HAP-1 (cell line): ENCODE data around the gene KCNQ4.
A peak's percentile ranks its signal among the peaks of the same experiment; 100 is the strongest.

ENCODE experiments used
- DNase-seq, 2 experiments: peaks; one replicate each; pipeline ENCODE4 v3.0.0-alpha.2; 2016 to 2020; ENCODE audit warnings: low spot score in 2 of 2
- H3K27me3 ChIP-seq: fragments of 250-450 bp; sonication (Bioruptor Pico); 2 replicates; pipeline ENCODE4 v1.5.1; 2020; ENCODE audit warnings: low read depth, mild to moderate bottlenecking, moderate library complexity
- H3K36me3 ChIP-seq: fragments of 250-450 bp; sonication (Bioruptor Pico); replicated peaks from 2 replicates; pipeline ENCODE4 v1.5.1; 2020; ENCODE audit warnings: mild to moderate bottlenecking
- H3K4me1 ChIP-seq: fragments of 250-450 bp; sonication (Bioruptor Pico); 2 replicates; pipeline ENCODE4 v1.5.1; 2020; ENCODE audit warnings: mild to moderate bottlenecking
- H3K4me3 ChIP-seq: fragments of 250-450 bp; sonication (Bioruptor Pico); 2 replicates; pipeline ENCODE4 v1.5.1; 2020; ENCODE audit warnings: mild to moderate bottlenecking, moderate library complexity
- H3K9me3 ChIP-seq: fragments of 250-450 bp; sonication (Bioruptor Pico); 2 replicates; pipeline ENCODE4 v1.5.1; 2020; ENCODE audit warnings: mild to moderate bottlenecking, moderate library complexity
- in situ Hi-C: fragments of 300-500 bp; cut with MboI; formaldehyde crosslinking; loops from 3 replicates; pipeline ENCODE4 v1.14.3; 2020; ENCODE audit warnings: low sequenced_read_pairs, inconsistent platforms, mixed read lengths

Gene KCNQ4

GRCh38 chr1:40783001-40783905, at the start of gene KCNQ4:
TSS of gene KCNQ4 (plus strand) at chr1:40783787. CDS start at chr1:40784094, 307 bp downstream.
- in situ Hi-C loops: no loop called here
- no peaks in the 10 kb centered on the region for H3K27me3 ChIP-seq
- H3K9me3 ChIP-seq: no peaks in the 10 kb centered on the region
- peak within 1 kb of the TSS; percentile 41 for H3K4me3 ChIP-seq
- H3K4me1 ChIP-seq: peaks cover 19% of the 10 kb centered on the region
- DNase-seq: peak; percentile 58 to 84
- no peaks in the 10 kb centered on the region for H3K36me3 ChIP-seq

DNA sequence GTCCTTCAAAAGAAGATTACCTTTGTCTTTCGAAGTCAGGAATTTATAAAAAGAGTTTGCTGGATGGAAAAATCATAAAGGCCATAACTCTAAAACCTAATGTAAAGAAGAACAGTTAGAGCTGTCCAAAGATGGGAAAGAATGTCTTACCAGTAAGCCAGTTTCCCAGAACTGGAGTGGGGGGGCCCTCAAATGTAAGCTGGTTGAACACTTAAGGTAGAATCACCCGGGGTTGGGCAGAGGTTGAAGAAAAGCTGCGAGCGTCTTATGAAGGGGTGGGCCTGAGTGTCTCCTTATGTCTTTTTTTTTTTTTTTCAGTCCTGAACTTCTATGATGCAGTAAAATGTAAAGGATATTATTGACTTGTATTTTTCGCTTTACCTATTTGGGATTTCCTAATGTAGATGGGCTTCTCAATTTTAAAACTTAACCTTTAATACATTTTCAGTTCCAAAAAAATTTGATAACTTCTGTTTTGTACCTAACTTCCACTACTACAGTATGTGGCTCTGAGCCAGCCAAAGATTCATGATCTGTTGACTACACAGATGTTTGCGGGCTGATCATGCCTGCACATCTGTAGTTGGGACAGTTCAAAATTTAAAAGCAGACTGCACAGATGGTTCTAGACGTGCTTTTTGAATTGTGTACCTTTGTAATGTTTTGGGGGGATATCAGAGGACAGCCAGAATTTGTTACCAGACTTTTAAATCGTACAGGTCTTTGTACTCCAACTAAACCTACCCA, 48.5 kb upstream of the KCNQ4 start:
- Histone ChIP-seq H3K4me3 (no peak overlapping the region), H3K36me3 (peaks cover 16% of the 10 kb centered on the region), H3K4me1 (peaks cover 9% of the 10 kb centered on the region), H3K27me3 (no peaks in the 10 kb centered on the region), H3K9me3 (no peaks in the 10 kb centered on the region)
- in situ Hi-C loops: no loop called here
- no peak for DNase-seq

DNA sequence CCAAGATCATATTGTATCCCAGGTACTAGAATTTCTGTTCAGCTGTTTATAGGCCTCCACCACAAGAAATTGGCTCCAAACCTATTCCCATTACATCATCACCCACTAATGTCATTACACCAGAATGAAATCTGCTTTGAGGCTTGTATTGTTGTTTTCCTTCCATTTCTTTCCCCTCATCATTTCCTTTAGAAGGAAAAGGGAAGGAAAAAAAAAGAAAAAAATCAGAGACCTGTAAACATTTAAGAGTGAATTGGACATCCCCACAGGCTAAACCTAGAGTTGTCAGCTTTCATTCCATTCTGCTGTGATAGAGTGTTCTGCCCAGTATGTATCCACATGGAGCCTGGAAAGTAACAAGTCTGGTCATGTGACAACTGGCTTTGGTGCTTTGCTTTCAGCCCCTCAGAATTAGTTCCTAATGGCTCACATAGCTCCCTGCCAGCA, 47.5 kb upstream of the KCNQ4 start:
- no peak overlapping the region for H3K4me3 ChIP-seq
- no peak for DNase-seq
- in situ Hi-C loops: no loop called here

GRCh38 chr1:40738831-40739230, 44.8 kb upstream of the KCNQ4 start:
- no peak overlapping the region for H3K4me3 ChIP-seq
- in situ Hi-C loops: no loop called here
- H3K36me3 ChIP-seq: peaks cover 37% of the 10 kb centered on the region
- H3K4me1 ChIP-seq: no peaks in the 10 kb centered on the region
- H3K27me3 ChIP-seq: no peaks in the 10 kb centered on the region
- no peak for DNase-seq
- no peaks in the 10 kb centered on the region; the same call in 1 of the 2 replicates for H3K9me3 ChIP-seq

More for the DNA sequence above, 47.5 kb upstream of the KCNQ4 start:
- peaks cover 9% of the 10 kb centered on the region for H3K4me1 ChIP-seq
- H3K9me3 ChIP-seq: no peaks in the 10 kb centered on the region; the same call in 1 of the 2 replicates
- peaks cover 17% of the 10 kb centered on the region for H3K36me3 ChIP-seq
- H3K27me3 ChIP-seq: no peaks in the 10 kb centered on the region

GRCh38 chr1:40739455-40740008, 44.1 kb upstream of the KCNQ4 start:
- peaks cover 37% of the 10 kb centered on the region for H3K36me3 ChIP-seq
- no peaks in the 10 kb centered on the region for H3K27me3 ChIP-seq
- no peaks in the 10 kb centered on the region; the same call in 1 of the 2 replicates for H3K9me3 ChIP-seq
- no peak for DNase-seq
- no peaks in the 10 kb centered on the region for H3K4me1 ChIP-seq
- H3K4me3 ChIP-seq: no peak overlapping the region
- in situ Hi-C loops: no loop called here

DNA sequence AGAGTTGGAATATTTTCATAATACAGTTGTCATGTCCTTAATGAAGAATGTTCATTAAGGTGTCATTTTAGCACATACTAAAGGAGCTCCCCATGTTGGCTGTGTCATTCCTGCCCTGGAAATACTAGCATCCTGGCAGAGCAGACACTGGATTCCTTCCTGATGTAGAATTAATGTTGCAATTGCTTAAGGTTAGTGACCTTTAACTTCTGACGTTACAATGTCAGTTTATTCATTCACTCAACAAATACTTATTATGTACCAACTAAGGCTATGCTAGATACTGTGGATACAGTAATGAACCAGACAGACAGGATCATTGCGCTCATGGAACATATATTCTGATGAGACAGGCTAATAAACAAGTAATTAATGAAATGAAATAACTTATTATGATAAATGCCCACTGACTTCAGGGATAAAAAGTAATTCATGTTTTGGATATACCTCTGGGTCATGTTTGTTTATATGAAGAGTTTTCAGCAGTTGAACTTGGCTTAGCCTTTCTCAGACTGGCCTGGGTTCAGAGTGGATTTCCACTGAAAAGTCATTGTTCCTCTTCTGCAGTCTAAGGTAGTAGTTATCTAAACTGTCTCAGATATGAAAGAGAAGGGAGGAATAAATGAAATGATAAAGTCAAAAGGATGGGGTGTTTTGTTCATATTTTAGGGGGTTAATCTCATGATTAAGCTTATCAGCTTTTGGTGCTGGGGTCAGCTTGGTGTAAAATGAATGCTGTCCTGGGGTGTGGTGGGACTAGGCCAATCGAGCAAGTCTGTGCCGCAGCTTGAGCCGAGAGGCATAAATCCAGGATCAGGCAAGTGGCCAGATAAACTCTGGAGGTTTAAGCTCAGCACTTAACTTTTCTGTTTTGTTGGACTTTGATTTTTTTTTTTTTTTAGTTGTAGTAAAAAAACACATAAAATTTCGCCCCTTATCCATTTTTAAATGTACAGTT, 43.3 kb upstream of the KCNQ4 start:
- Histone ChIP-seq H3K9me3 (no peaks in the 10 kb centered on the region; the same call in 1 of the 2 replicates), H3K36me3 (peaks cover 39% of the 10 kb centered on the region), H3K4me3 (no peak overlapping the region), H3K4me1 (0 out of 2 replicates have a peak, but pooled peaks cover under 1% of the 10 kb centered on the region), H3K27me3 (no peaks in the 10 kb centered on the region)
- DNase-seq: no peak
- in situ Hi-C loops: no loop called here

DNA sequence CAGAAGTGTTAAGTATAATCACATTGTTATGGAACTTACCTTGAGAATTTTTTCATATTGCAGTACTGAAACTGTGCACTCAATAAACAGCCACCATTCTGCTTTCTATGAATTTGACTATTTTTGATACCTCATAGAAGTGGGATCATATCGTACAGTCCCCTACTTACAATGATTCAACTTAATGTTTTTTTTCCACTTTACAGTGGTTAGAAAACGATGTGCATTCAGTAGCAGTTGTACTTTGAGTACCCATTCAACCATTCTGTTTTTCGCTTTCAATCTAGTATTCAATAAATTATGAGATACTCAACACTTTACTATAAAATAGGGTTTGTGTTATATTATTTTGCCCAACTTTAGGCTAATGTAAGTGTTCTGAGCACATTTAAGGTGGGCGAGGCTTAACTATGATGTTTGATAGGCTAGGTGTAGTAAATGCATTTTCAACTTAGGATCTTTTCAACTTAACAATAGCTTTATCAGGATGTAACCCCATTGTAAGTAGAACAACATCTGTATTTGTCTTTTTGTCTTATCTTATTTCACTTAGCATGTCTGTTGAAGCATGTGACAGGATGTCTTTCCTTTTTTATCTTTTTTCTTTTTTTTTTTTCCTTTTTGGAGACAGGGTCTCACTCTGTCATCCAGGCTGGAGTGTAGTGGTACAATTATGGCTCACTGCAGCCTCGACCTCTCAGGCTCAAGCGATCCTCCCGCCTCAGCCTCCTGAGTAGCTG, 42.4 kb upstream of the KCNQ4 start:
- H3K27me3 ChIP-seq: no peaks in the 10 kb centered on the region
- DNase-seq: no peak
- peaks cover 40% of the 10 kb centered on the region for H3K36me3 ChIP-seq
- no peaks in the 10 kb centered on the region; the same call in 1 of the 2 replicates for H3K9me3 ChIP-seq
- in situ Hi-C loops: no loop called here
- H3K4me1 ChIP-seq: 0 out of 2 replicates have a peak, but pooled peaks cover 3% of the 10 kb centered on the region
- no peak overlapping the region for H3K4me3 ChIP-seq

- in situ Hi-C loops: no loop called here
- DNase-seq: no peak
- Histone ChIP-seq H3K4me1 (0 out of 2 replicates have a peak, but pooled peaks cover 3% of the 10 kb centered on the region), H3K4me3 (no peak overlapping the region), H3K27me3 (no peaks in the 10 kb centered on the region), H3K9me3 (no peaks in the 10 kb centered on the region; the same call in 1 of the 2 replicates), H3K36me3 (peaks cover 40% of the 10 kb centered on the region)
Observed at GRCh38 chr1:40742363-40743061, 41.1 kb upstream of the KCNQ4 start.

- peaks cover 46% of the 10 kb centered on the region for H3K36me3 ChIP-seq
- DNase-seq: no peak
Observed at GRCh38 chr1:40743452-40743851, 40.1 kb upstream of the KCNQ4 start.

DNA sequence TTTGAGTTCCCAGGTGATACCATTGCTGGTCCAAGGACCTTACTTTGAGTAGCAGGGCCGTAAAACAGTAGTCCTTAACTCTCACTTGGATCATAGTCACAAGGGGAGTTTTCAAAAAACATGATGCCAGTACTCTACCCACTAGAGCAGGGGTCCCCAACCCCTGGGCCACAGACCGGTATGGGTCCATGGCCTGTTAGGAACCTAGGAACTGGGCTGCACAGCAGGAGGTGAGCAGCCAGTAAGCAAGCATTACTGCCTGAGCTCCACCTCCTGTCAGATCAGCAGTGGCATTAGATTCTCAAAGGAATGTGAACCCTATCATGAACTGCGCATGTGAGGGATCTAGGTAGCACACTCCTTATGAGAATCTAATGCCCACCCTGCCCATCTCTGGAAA, 39.7 kb upstream of the KCNQ4 start:
- H3K36me3 ChIP-seq: peaks cover 50% of the 10 kb centered on the region
- in situ Hi-C loops: no loop called here
- H3K9me3 ChIP-seq: no peaks in the 10 kb centered on the region; the same call in 1 of the 2 replicates
- no peaks in the 10 kb centered on the region for H3K27me3 ChIP-seq
- H3K4me1 ChIP-seq: 0 out of 2 replicates have a peak, but pooled peaks cover 3% of the 10 kb centered on the region
- DNase-seq: no peak
- H3K4me3 ChIP-seq: no peak overlapping the region

More at GRCh38 chr1:40743452-40743851, 40.1 kb upstream of the KCNQ4 start:
- Histone ChIP-seq H3K27me3 (no peaks in the 10 kb centered on the region), H3K9me3 (no peaks in the 10 kb centered on the region; the same call in 1 of the 2 replicates), H3K4me3 (no peak overlapping the region), H3K4me1 (0 out of 2 replicates have a peak, but pooled peaks cover 3% of the 10 kb centered on the region)
- in situ Hi-C loops: no loop called here

DNA sequence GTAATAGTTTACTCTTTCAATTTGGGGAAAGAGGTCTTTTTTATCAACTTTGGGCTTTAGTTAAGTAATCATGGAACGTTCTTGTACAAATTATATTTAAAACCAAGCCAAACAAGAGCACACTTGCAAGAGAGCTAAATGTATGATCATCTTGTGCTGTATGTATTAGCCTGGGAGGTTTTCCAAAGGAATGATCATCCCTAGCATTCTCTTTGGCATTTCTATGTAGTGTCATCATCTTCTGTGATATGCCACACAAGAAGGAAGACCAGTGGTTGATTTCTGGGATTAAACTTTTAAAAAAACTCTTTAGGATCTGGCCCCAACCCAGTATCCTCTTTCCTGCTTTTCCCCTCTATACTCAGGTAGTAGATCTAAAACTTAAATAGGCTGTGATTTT, 38.4 kb upstream of the KCNQ4 start:
- Histone ChIP-seq H3K4me1 (0 out of 2 replicates have a peak, but pooled peaks cover 3% of the 10 kb centered on the region), H3K4me3 (no peak overlapping the region), H3K9me3 (no peaks in the 10 kb centered on the region; the same call in 1 of the 2 replicates), H3K27me3 (no peaks in the 10 kb centered on the region), H3K36me3 (peaks cover 40% of the 10 kb centered on the region)
- DNase-seq: no peak
- in situ Hi-C loops: no loop called here
